GM19468 (cell line): ENCODE results near the gene FMNL2.

Experiments
- ATAC-seq: cut with Tn5 transposase; IDR thresholded peaks from one replicate; pipeline ENCODE4 v1.9.1; 2021; ENCODE audit warnings: mild to moderate bottlenecking, moderate library complexity, moderate number of reproducible peaks; ENCODE audit not compliant: unreplicated experiment; ENCODE audit errors: extremely low read depth

The FMNL2 gene

DNA sequence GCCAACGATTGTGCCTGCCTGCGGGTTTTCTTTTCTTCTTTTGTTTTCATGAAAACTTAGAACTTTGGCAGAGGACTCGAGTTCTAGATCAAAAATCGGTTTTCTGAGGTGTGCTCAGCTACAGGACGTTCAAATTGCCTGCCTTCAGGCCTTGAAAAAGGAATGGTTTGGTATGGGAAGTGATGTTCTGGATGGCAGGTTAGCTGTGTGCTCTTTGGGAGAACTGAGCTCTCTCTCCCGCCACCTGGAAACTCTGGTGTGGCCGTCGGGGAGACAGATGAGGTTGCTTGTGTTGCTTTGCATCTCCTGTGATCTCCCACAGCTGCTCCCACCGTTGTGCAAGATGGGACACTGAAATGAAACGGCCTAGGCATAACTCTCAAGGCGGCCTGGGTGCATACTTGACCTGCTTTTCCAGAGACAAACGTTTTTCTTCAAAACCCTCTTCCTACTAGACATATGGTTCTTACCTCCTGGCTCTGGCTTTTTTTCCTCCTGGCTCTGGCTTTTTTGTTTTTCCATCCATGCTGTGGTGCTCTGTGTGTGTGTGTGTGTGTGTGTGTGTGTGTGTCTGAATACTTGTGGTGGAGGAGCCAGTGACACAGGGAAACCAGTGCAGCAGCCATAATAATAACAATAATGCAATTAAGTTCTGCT, 2.0 kb downstream of the FMNL2 start:
- no peak for ATAC-seq

DNA sequence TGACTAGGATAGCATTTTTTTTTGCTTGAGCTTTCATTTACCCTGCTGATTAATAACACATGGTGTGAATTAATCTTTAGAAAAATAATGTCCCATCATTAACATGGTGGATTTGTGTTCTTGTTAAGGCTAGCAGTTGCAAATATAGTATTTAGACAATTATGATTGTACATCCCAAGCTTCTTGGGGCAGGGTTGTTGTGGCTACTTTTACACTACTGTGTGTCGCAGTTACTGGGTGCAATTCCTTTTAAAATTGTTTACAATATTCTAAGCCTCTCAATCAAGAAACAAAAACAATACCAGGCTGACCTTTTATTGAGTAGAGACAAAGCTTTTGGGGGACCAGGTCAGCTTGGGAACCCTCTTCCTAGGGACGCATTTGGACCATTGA, 2.5 kb downstream of the FMNL2 start:
- no peak for ATAC-seq

DNA sequence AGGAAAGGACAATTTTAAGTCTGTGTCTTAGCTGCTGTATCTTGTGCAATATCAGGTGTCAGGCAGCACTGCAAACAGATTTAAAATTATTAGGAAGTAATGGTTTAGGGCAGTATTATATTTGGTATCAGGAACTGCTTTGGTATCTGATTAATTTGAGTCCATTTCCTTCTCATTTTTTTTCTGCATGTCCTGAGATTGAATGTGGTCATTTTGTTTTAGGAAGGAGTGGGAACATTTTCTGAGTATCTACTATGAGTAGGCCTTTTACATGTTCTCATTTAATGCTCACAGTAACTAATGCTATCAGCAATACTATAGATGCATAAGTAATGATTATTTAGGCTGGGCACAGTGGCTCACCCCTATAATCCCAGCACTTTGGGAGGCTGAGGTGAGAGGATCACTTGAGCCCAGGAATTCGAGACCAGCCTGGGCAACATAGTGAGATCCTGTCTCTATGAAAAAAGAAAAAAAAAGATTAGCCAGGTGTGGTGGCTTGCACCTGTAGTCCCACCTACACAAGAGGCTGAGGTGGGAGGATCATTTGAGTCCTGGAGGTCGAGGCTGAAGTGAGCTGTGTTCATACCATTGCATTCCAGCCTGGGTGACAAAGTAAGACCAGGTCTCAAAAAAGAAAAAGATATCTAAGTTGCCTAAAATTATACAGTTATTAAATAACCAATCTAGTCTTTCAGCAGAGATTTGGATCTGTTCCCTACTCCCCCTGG, 4.7 kb downstream of the FMNL2 start:
- no peak for ATAC-seq

DNA sequence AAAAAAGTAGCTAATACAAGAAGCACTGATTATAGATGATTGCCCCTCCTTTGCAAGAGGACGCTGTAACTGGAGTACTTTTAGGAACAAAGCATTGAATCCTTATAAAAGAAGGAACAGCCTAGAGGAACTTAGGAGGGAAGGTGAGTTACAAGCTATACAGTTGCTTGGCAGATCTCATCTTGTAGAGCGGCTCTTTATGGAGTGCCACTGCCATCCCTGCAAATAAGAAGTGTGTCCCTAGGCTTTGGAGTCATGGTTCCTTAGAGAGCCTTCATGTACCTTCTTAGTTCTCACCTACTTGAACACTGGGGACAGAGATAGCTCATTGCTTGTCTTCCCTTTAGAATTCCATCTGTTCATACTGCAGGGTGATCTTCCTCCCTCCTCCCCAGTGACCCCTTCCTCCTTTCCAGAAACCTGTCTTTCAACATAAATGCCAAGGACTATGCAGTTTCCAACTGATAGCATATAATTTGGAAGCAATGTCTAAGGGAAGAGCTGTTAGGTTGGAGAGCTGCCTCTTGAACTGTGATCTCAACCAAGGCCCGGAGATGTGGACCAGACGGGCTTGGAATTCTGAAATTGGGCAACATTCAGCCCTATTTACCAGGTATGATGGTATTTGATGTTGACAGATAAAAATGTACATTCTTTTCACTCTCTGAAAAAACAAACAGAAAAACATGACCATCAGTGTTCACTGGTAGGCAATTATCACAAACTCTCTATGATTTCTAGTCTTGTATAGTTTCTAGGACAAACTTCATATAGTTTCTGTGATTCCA, 7.5 kb downstream of the FMNL2 start:
- ATAC-seq: no peak

DNA sequence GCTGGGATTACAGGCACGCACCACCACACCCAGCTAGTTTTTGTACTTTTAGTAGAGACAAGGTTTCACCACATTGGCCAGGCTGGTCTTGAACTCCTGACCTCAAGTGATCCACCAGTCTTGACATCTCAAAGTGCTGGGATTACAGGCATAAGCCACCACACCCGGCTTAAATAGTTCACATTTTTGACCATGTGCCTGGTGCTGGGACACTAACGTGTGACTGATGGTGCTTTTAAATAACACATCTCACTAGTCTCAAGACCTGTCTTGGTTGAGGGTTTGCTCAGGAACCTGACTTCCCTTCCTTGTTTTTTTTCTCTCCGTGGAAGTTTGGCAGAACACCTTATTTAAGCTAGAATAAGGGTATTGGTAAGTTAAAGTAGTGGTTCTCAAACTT, 8.5 kb downstream of the FMNL2 start:
- ATAC-seq: no peak

DNA sequence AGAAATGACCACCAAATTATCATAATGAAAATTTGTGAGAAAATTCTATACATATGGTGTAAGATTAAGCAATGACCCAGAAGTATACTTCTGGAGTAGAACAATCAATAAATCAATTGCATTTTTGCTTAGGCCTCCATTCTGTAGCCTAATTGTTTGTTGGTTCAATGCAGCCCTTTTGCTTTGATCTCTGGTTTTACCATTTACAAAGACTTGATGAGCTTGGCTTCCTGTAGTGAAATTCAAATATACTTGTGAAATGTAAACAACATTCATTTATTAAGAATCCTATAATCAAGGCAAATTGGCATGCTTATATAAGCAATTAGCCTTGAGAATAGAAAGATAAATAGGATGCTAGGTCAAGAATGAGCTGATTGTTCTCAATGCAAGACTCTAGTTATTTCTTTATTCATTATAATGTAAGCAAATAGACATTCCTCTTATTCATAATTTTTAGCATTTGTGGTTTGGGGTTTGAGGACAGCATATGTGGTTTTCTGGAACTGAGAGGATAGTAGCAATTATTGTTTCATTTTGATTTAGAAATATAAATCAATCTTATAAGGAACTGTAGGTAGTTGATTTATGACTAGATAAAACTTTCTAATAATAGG, 9.7 kb downstream of the FMNL2 start:
- no peak for ATAC-seq

DNA sequence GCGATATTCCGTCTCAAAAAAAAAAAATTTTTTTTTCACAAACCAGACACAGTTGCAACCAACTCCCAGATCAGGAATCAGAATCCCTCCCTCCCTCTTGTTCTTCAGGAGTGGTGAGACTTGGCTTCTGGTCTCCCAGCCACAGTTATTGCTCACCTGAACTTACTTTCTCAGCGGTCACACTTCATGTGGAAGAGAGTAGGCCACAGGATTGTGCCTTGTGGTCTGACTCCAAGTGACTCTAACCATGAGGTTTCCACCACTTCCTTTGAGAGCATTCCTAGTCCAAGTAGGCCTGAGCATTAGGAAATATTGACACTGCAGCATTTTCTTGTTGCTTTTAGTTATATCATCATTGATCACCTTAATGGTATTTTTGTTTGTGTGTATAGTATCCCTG, 12.1 kb downstream of the FMNL2 start:
- ATAC-seq: no peak

DNA sequence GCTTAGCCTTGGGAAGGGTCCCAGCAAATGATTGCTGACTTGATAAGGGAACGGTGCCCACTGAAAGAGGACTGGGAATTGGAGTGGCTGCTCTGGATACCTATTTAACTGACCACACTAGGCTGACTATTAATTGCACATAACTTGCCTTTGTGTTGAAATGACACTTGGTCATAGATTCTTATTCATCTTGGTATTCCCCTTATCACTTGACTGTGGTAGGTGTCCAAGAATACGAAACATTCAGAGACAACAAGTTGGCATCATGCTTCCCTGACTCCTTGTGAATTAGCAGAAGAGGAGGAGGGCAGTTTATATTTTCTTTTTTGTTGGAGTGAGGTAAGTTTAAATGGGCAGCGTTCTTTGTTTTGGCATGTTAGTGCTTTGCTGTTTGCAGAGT, 13.4 kb downstream of the FMNL2 start:
- ATAC-seq: no peak

DNA sequence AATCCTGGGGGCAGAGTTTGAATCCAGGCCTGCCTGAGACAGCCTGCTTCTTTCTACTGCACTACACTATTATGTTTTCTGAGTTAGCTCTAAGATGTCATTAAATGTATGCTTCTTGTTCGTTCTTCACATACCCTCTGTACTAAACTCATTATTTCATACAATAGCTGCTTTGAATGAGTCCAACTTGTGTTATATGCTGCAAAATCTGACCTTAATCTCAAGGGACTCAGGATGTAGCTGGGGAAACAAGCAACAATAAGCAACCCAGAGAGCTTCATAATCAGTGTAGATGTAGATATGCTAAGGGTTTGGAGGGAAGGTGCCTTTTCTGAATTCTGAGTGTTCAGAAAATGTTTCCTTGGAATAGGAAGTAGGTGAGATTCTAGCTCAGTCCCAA, 14.4 kb downstream of the FMNL2 start:
- no peak for ATAC-seq

DNA sequence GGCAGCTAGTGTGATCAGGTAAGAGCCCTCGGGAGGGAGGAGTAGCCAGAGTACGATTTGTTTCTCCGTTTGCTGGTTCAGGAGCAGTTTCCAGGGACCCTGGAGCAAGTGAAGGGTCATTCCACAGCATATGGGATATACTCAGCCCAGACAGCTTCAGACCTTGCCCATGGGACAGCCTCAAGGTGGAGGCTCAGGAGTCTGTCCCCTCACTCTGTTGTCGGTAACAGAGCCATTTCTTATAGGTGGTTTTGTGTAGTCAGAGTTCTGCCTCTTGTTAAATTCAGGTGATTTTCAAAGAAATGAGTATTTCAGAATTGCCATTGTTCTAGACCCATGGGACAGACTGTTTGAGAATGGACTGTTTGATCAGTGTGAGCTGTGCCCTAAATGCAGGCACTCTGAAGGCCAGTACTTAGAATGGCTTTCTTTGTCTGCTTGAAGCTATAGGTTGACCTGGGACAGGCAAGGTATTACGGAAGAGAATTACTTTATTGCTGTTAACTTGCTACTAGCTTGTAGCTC, 15.2 kb downstream of the FMNL2 start:
- no peak for ATAC-seq

DNA sequence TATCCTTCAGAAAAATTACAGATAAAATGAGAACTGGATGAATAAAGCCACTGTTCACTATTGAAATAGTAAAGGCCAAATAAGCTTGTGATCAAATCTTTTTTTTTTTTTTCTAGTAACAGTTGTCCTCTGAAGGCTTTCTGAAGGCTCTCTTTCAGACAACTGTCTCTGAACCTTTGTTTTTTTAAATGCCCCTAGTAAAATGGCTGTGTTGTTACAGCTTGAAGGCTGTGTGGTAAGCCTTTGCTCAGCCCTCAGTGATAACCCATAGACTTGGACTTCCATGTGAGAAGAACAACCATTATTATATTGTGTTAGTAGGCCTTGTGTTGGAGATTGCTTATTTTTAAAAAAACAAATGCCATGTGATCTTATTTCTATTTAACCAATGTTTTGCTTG, 17.6 kb downstream of the FMNL2 start:
- ATAC-seq: no peak

DNA sequence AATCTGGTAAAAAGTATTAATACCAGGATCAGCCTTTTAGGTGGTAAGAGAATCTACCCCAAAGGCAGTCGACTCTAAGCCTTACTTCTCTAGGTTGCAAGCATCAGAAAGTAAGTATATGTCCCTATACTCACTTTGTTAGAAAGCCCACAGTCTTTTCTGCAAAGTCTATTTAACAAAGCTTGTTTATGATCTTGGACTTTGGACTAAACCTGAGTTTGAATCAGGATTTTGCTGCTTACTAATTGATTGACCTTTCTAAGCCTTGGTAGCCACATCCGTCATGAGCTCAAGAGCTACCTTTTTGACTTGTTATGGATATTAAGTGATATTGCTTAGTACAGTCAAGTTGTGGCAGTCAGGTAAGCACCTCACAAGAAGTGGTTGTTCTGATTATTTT, 18.4 kb downstream of the FMNL2 start:
- no peak for ATAC-seq

DNA sequence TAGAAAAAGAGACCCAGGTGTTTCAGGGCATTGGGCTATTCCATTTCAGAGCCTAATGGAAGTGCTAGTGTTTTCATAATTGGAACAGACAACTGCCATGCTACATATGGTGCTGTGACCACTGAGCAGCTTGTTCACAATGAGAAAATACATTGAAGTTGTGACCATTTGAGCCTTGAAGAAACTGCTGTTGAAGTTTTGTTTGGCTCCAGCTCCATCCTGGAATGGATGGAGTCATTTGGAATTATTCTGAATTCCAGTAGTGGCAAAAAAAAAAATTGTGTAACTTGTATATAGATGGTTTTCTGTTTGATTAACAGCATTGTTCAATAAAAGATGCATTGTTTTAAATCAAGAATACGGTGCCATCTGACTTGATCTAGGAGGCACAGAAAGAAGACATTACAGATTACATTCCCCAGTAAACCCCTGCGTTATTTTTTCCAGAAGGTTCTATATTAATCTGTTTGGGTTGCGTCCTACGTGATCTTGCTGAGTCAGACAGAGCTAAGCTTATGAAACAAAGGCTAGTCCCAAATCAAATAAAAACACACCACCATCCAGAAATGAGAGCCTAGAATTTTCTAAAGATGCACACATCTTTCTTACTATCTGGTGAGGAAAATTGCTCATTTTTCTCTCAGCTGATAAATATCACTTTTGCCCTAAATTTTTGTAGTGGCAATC, 19.2 kb downstream of the FMNL2 start:
- no peak for ATAC-seq

DNA sequence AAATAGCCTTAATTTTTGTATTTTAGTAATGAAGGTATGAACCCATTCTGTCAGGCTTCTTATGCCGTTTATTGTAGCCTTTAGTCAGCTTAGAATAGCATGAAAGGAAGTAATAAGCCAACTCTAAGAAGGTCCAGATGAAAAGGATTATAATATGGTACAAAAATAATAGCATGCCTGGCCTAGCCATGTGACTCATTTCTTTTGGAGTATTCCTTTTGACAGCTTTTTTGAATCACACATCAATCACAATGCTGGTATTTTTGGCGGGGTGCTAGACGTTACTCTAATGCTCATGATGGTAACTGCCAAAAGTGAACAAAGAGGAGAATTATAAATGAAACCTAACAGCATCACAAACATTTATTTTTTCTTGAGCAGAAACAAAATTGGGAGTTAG, 19.9 kb downstream of the FMNL2 start:
- no peak for ATAC-seq

DNA sequence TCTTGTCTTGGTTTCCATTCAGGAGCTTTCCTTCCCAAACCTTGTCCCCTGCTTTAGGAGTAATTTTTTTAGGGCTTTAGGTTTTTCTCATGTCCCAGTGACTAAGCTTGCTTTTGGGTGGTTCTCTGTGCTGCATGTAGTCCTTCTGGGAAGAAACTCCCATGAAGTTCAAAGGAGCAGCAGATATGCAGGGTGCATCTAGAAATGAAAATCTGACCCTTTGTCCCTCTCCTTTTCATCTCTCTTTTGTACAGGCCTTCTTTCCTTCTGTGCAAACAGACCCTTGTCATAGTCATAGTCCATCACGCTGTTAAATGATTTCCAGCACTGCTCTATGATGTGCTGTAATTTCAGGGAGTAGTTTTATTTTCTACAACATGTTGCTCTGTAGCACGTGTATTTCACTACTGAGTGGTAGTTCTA, 20.4 kb downstream of the FMNL2 start:
- no peak for ATAC-seq

DNA sequence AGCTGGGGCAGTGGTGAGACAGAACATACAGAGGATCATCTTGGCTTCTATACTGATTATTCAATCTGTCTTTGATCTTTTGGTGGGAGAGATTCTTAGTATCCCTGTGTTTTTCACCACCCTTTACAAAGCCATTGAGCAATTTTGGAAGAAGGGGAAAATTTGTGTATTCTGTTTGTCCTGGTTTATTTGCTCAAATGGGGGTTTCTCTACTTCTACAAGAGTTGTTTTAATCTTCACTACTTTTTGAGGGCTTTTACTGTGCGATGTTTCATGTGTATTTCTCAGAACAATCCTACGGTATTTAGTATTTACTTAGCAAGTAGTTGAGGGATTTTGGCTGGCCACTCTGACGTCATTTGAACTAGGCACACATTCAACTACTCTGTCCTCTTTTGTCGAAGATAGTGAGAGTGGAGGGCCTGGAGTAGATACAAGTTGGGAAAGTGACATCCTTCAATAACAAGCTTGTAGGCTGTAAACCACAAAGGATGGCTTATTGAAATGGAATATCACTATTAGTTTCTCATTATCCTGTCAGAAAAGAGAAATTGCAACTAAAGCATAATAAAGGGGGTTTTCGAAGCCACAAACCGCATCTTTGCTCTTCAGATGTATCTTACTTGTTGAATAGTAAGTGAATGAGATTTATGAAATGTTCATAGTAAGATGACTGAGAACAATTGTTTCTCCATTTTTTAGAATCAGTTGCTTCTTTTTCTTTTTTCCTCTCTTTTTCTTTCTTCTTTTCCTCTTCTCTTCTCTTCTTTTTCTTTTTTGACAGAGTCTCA, 24.8 kb downstream of the FMNL2 start:
- no peak for ATAC-seq

DNA sequence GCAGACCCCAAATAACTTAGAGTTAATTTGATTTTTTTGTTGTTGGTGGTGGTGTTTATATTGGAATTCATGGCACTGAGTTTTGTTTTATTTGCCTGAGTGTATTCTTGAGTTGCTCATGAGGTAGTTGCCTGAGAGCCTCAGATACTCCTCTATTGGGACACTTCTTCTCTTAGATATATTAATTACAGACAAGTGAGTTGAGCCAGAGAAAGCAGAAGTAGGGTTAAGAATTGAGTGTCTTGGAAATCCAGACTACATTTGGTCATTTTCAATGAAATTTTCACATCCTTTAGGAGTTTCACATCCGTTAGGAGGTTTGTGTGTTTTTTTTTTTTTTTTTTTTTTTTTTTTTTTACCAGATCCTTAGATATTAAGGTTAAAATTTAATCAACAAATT, 29.0 kb downstream of the FMNL2 start:
- peak; percentile 42 for ATAC-seq

DNA sequence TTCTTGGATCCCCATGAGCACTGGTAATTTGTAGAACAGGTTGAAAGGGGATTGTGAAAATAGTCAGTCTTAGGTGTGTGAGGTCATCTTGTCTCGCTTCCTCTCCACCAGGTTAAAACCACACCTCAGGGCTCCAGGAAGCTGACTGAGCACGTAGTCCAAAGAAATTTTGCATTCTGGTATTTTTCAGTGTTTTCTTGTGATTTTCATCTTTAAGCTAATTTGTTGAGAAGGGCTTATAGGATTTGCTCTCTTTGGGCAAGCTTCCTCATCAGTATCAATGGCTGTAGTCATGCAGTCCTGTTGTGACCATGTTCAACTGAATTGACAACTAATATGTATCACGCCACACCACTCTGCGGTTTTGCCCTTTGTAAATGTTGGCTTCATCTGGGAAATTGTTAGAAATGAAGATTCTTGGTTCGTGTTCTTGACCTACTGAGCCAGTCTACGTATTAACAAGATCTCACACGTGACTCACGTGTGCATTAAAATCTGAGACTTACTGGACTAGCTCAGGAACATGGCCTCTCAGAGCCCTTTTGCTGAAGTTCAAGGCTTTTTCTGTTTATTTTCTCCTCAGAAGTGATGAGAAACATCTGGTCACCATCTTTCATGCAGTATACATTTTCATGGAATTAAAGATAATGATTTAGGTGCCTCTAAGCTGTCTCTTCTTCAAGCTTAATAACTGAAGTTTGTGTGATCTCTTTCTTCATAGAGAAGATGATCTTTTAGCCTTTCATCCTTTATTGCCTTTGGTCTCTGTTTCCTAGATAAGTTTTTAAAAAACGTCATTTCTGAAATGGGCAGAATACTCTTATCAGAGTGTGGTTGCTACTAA, 32.8 kb downstream of the FMNL2 start:
- ATAC-seq: no peak
